ENCODE results near the gene PTGES.

Gene PTGES

DNA sequence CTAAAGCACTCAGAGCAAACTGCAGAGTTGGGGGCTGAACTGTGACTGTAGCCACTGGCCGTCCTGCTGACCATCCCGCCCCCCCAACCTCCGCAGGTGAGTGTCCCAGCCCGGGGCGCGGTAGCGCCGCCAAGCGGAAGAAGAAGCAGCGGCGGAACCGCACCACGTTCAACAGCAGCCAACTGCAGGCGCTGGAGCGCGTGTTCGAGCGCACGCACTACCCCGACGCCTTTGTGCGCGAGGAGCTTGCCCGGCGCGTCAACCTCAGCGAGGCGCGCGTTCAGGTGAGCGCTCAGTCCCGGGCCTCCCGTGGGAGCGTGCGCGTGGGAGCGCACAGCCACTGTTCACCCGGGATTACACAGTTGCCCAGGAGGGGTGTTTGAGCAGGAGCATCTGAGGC is 33.7 kb downstream of the PTGES start:
- TF ChIP-seq, protein P1, sequence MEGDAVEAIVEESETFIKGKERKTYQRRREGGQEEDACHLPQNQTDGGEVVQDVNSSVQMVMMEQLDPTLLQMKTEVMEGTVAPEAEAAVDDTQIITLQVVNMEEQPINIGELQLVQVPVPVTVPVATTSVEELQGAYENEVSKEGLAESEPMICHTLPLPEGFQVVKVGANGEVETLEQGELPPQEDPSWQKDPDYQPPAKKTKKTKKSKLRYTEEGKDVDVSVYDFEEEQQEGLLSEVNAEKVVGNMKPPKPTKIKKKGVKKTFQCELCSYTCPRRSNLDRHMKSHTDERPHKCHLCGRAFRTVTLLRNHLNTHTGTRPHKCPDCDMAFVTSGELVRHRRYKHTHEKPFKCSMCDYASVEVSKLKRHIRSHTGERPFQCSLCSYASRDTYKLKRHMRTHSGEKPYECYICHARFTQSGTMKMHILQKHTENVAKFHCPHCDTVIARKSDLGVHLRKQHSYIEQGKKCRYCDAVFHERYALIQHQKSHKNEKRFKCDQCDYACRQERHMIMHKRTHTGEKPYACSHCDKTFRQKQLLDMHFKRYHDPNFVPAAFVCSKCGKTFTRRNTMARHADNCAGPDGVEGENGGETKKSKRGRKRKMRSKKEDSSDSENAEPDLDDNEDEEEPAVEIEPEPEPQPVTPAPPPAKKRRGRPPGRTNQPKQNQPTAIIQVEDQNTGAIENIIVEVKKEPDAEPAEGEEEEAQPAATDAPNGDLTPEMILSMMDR (IDR thresholded peaks at IDR 0.05; ENCODE audit: extremely low read depth, missing control alignments): no peak
- DNase-seq (ENCODE audit: low spot score): no peak

DNA sequence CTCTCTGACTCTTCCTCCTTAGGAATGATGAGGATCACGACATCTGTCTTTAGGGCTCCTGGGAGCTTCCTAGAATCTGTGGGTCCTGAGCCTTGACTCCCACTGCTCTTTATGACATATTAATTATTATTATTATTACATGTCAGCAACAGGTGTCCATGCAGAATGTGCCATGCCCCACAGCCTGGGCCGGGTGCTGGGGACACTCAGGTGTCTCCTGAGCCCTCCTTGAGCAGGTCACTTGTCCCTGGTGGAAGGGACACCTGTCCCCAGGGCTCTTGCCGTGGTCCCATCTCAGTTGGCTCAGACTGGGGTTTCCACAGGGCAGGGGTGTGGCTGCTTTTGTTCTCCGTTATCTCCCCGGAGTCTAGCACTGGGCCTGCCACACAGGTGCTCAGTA is 34.2 kb downstream of the PTGES start:
- DNase-seq (ENCODE audit: low spot score): no peak
- TF ChIP-seq, protein P1 (IDR thresholded peaks at IDR 0.05; ENCODE audit: extremely low read depth, missing control alignments): no peak

DNA sequence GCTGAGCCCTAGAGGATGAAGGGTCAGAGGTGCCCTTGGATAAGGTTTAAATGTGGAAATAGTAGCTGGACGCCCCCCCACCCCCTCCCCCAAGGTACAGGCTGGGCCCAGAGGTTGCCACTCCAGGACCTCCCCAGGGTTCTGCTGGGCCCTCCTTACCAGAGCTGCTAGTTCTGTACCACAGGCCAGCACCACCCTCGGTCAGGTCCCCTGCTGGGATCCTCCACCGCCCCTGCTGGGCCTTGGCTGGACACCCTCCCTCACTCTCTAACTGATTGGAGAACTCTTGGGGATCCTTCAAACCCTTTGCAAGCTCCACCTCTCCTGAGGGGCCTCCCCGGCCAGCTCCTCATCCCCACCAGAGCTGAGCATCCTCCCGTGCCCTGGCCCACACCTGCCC is 34.9 kb downstream of the PTGES start:
- no peak for DNase-seq (ENCODE audit: low spot score)
- TF ChIP-seq, protein P1 (IDR thresholded peaks at IDR 0.05; ENCODE audit: extremely low read depth, missing control alignments): no peak

DNA sequence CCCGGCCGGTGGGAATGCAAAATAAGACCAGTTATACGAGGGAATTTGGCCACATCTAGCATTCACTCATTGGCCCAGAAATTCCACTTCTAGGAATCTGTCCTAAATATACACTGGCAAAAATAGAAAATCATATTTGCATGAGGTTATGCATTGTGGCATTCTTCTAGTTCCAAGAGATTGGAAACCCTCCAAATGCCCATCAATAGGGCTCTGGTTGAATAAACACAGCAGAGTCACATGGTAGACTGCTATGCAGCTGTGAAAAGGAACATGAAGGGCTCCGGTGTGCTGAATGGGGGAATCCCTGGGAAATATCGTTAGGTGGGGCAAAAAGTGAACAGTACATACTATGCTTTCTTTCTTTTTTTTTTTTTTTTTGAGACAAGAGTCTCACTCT is 36.8 kb downstream of the PTGES start:
- no peak for DNase-seq (ENCODE audit: low spot score)
- TF ChIP-seq, protein P1 (IDR thresholded peaks at IDR 0.05; ENCODE audit: extremely low read depth, missing control alignments): no peak

DNA sequence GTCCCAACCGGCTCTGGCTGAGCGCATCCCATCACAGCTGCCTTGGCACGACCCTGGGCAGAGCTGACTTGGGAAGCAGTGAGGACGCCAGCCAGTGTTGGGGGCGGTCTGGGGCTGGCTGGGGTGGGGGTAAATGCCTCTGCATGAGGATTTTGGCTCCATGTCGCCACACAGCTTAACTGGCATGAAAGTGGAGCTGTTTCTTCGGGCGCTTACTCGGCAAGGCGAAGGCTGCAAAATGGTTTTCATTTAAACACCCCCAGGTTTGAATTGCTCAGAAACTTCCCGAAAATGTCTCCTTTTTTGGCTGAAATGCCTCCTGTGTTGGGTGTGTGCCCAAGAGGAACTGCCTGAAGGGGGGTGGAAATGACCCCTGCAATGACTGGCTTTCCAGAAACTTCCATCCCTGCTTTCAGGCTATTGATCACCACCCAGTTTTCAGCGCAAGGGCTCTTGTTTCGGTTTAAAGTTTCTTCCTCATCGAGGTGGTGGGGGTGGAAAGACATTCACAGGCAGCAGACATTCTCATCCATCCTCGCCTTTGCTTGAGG is 38.3 kb downstream of the PTGES start:
- TF ChIP-seq, protein P1 (IDR thresholded peaks at IDR 0.05; ENCODE audit: extremely low read depth, missing control alignments): no peak
- DNase-seq (ENCODE audit: low spot score): no peak

DNA sequence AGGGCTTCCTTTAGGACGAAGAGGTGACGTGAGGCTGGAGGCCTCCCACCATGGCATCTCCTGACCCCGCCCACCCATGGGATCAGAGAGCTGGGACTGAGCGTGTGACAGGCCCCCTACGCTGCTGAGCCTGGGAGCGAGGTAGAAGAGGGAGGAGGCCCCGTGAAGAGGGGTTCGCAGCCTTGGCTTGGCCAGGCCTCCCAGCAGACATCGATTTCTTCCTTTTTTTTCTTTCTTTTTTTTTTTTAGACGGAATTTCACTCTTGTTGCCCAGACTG is 39.5 kb downstream of the PTGES start:
- DNase-seq (ENCODE audit: low spot score): no peak
- TF ChIP-seq, protein P1 (IDR thresholded peaks at IDR 0.05; ENCODE audit: extremely low read depth, missing control alignments): no peak

DNA sequence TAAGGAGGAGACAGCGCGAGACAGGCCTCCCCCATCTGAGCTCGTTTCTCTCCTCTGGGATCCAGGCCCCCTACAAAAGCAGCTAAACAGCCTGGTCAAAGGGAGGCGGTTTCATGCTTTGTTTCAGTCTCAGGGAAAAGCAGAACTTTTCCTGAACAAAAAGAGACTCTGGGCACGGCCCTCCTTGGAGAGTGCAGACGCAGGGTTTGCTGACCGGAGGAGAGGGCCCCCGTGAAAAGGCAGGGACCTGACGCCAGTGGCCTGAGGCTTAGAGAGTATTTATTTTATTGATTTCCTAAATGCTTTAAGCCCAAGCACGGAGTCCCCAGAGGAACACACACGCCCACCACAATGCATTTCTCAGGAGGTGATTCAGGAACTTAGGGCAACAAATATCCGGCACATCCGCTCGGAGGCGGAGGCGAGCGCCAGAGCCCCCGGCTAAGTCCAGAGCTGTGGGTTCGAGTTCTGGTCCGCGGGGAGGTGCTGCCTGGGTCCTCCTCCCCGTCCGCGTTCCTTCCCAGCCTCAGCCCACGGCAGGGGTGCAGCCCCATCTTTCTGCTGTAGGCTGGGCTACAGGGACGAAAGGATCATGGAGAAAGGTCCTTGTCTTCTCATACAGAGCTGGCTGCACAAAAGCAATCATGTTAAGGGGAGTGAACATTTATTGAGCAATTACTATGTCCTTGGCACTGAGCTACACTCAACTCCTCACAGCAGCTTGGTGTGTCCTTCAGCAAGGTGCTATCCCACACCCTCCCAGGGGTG is 40.0 kb downstream of the PTGES start:
- TF ChIP-seq, protein P1 (IDR thresholded peaks at IDR 0.05; ENCODE audit: extremely low read depth, missing control alignments): no peak
- DNase-seq (ENCODE audit: low spot score): no peak

Measured in GM20000 (cell line).